ENCODE data around the gene GALNS.

GALNS gene

DNA sequence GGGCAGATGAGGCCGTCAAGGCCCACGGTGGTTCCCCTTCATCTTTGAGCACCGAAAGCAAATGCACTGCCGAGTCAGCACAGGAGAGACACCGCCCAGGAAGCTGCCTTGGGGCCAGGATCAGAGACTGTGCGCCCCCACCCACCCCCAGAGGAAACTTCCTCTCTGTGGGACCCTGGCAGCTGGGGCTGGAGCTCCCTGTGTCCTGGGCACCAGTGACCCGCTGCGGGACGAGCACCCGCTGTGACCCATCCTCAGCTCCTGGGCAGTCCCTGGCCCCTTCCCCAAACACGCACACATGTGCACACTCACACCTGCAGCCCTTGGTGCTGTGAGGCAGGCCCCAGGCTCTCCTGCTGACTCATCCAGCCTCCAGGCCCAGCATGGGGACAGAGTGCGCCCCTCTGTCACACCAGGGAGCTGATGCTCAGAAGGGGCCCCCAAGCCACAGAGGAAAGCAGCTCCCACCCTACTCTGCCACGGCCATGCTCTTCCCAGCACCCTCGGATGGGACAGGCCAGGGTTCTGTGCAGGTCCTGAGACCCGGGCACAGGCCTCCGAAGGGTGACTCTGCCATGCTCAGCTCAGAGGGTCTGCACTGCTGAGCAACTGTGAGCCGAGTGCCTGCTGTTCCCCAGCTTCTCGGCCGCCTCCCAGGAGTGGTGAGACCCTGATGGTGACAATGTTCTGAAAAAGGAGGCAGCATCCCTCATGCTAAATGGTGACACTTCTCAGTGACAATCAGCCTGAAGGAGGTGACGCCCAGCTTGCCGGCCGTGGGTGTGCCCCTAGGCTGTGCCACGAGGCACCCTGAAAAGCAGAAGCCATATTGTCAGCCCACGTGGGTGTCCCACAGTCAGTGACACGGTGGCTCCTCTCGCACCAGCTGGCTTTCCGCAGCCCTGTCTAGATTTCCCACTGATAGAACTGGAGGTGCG is 75.3 kb downstream of the GALNS start:
- Histone ChIP-seq H3F3A (ENCODE audit: low read depth) (no peaks in the 10 kb centered on the region), H3K9ac (ENCODE audit: low read depth, low read length, poor library complexity, severe bottlenecking) (peak overlapping the region; percentile 91), H3K4me2 (ENCODE audit: low read depth, low read length, poor library complexity, severe bottlenecking) (peak overlapping the region; percentile 79), H3K4me3 (ENCODE audit: low read length, poor library complexity, severe bottlenecking) (peak overlapping the region; percentile 79), H3K9me2 (replicated peaks; ENCODE audit: low read depth, low read length) (no peaks in the 10 kb centered on the region), H2AFZ (ENCODE audit: low read length) (no peak overlapping the region), H3K9me3 (ENCODE audit: insufficient read depth, low read depth, low read length) (no peaks in the 10 kb centered on the region), H3K27me3 (ENCODE audit: insufficient read depth, low read length, poor library complexity, severe bottlenecking) (no peaks in the 10 kb centered on the region), H3K36me3 (ENCODE audit: insufficient read depth, low read length) (no peaks in the 10 kb centered on the region), H4K20me1 (ENCODE audit: insufficient read depth, low read length, poor library complexity, severe bottlenecking) (peaks cover 31% of the 10 kb centered on the region), H3K79me2 (ENCODE audit: insufficient read depth, low read length) (peaks cover 92% of the 10 kb centered on the region), H3K4me1 (ENCODE audit: insufficient read depth, low read length, poor library complexity, severe bottlenecking) (peaks cover 27% of the 10 kb centered on the region)
- TF ChIP-seq, protein P1, sequence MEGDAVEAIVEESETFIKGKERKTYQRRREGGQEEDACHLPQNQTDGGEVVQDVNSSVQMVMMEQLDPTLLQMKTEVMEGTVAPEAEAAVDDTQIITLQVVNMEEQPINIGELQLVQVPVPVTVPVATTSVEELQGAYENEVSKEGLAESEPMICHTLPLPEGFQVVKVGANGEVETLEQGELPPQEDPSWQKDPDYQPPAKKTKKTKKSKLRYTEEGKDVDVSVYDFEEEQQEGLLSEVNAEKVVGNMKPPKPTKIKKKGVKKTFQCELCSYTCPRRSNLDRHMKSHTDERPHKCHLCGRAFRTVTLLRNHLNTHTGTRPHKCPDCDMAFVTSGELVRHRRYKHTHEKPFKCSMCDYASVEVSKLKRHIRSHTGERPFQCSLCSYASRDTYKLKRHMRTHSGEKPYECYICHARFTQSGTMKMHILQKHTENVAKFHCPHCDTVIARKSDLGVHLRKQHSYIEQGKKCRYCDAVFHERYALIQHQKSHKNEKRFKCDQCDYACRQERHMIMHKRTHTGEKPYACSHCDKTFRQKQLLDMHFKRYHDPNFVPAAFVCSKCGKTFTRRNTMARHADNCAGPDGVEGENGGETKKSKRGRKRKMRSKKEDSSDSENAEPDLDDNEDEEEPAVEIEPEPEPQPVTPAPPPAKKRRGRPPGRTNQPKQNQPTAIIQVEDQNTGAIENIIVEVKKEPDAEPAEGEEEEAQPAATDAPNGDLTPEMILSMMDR (conservative IDR thresholded peaks at IDR 0.05; ENCODE audit: low read length), result no peak
- no peak for TF ChIP-seq EZH2phosphoT487 (IDR thresholded peaks at IDR 0.05; ENCODE audit: borderline replicate concordance)

DNA sequence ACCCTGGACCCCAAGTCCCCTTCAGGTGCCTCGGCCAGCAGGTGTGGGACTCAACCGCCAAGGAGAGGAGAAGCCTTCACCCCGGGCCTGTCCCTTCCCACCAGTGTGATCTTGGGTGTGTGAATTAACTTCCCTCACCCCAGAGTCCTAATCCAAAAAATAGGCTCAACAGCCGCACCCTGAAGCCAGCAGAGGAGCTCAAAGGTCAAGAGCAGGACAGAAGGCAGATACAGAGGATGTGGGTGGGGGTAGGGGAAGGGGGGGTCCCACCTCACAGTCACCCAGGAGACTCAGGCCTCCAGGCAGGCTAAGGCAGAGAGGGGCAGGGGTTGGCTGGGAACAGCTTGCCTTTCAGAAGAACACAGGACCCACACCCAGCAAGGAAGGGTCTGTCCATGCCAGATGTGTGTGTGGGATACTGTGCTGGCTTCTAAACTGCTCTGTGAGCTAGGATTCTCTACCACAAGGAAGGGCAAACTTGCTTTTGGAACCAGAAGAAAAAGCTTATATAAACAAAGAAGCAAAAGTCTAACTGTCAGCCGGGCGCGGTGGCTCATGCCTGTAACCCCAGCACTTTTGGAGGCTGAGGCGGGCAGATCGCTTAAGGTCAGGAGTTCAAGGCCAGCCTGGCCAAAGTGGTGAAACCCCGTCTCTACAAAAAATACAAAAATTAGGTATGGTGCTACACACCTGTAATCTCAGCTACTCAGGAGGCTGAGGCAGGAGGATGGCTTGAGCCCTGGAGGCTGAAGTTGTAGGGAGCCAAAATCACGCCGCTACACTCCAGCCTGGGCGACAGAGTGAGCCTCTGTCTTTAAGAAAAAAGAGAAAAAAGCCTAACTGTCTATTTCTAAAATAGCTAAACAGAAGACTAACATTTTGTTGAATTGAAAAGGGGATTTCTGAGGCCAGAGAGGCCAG is 76.3 kb downstream of the GALNS start:
- H3K36me3 ChIP-seq (ENCODE audit: insufficient read depth, low read length), result no peaks in the 10 kb centered on the region
- TF ChIP-seq, protein P1 (conservative IDR thresholded peaks at IDR 0.05; ENCODE audit: low read length), result no peak
- TF ChIP-seq EZH2phosphoT487 (IDR thresholded peaks at IDR 0.05; ENCODE audit: borderline replicate concordance), result no peak

DNA sequence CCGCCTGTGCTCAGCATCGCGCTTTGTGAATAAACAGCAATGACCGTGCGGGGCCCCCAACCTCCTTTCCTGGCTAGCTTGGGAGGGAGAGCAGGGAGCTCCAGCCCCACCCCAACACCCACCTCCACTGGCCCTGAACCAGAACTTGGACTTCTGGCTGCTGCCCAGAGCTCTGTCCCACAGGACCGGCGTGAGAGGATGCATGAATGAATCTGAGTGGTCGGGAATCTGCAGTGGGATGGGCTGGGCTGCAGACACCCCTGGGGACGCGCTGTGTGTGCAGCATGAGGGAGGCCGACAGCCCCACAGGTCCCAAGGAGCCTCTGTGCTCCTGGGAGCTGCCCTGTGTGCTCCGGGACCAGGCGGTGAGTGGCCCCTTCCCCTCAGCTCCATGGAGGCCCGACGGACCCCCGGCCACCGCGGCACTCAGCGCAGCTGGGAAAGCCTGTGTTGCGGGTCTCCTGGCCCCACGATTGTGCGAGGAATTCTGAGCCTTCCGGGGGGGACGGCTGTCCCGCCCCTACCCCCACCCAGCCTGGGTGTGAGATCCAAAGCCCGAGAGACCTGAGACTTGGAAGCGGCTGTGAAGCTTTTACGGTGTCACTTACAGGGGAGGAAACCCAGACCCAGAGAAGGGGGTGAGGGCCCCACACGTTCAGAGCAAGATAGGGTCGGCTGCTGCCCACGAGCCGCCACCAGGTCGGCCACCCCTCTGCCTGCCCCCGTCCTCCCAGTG is 77.2 kb downstream of the GALNS start:
- H4K20me1 ChIP-seq (ENCODE audit: insufficient read depth, low read length, poor library complexity, severe bottlenecking), result peaks cover 31% of the 10 kb centered on the region
- TF ChIP-seq EZH2phosphoT487 (IDR thresholded peaks at IDR 0.05; ENCODE audit: borderline replicate concordance), result no peak
- TF ChIP-seq, protein P1 (conservative IDR thresholded peaks at IDR 0.05; ENCODE audit: low read length), result no peak
- peak overlapping the region; percentile 91 for H3K9ac ChIP-seq (ENCODE audit: low read depth, low read length, poor library complexity, severe bottlenecking)
- H3K27me3 ChIP-seq (ENCODE audit: insufficient read depth, low read length, poor library complexity, severe bottlenecking), result no peaks in the 10 kb centered on the region
- peaks cover 94% of the 10 kb centered on the region for H3K79me2 ChIP-seq (ENCODE audit: insufficient read depth, low read length)
- no peaks in the 10 kb centered on the region for H3K9me3 ChIP-seq (ENCODE audit: insufficient read depth, low read depth, low read length)
- H3K9me2 ChIP-seq (replicated peaks; ENCODE audit: low read depth, low read length), result no peaks in the 10 kb centered on the region
- H3K4me1 ChIP-seq (ENCODE audit: insufficient read depth, low read length, poor library complexity, severe bottlenecking), result peaks cover 27% of the 10 kb centered on the region
- peak overlapping the region; percentile 79 for H3K4me2 ChIP-seq (ENCODE audit: low read depth, low read length, poor library complexity, severe bottlenecking)
- H3F3A ChIP-seq (ENCODE audit: low read depth), result no peaks in the 10 kb centered on the region
- H2AFZ ChIP-seq (ENCODE audit: low read length), result no peak overlapping the region
- no peaks in the 10 kb centered on the region for H3K36me3 ChIP-seq (ENCODE audit: insufficient read depth, low read length)
- H3K4me3 ChIP-seq (ENCODE audit: low read length, poor library complexity, severe bottlenecking), result peak overlapping the region; percentile 79

More for the DNA sequence above, 76.3 kb downstream of the GALNS start:
- H3K4me1 ChIP-seq (ENCODE audit: insufficient read depth, low read length, poor library complexity, severe bottlenecking), result peaks cover 27% of the 10 kb centered on the region
- H3K9ac ChIP-seq (ENCODE audit: low read depth, low read length, poor library complexity, severe bottlenecking), result peak overlapping the region; percentile 91
- no peaks in the 10 kb centered on the region for H3K9me3 ChIP-seq (ENCODE audit: insufficient read depth, low read depth, low read length)
- no peaks in the 10 kb centered on the region for H3K27me3 ChIP-seq (ENCODE audit: insufficient read depth, low read length, poor library complexity, severe bottlenecking)
- H3K9me2 ChIP-seq (replicated peaks; ENCODE audit: low read depth, low read length), result no peaks in the 10 kb centered on the region
- H3K4me3 ChIP-seq (ENCODE audit: low read length, poor library complexity, severe bottlenecking), result peak overlapping the region; percentile 79
- H3F3A ChIP-seq (ENCODE audit: low read depth), result no peaks in the 10 kb centered on the region
- peak overlapping the region; percentile 79 for H3K4me2 ChIP-seq (ENCODE audit: low read depth, low read length, poor library complexity, severe bottlenecking)
- H3K79me2 ChIP-seq (ENCODE audit: insufficient read depth, low read length), result peaks cover 92% of the 10 kb centered on the region
- H2AFZ ChIP-seq (ENCODE audit: low read length), result no peak overlapping the region
- peaks cover 31% of the 10 kb centered on the region for H4K20me1 ChIP-seq (ENCODE audit: insufficient read depth, low read length, poor library complexity, severe bottlenecking)

Data from Loucy (cell line).